CD14-positive monocyte (primary cell): Measurements from ENCODE around the gene TMEM247. TPM values are rescaled to one million over a fixed set of nuclear protein-coding genes. Genes with fewer than 3 reads are reported as not detected.
A peak's percentile ranks its signal among the peaks of the same experiment; 100 is the strongest.

ENCODE experiments used
- DNase-seq, 3 donors: peaks; one replicate each; pipeline ENCODE4 v3.0.0-alpha.2; 2011 to 2022
- H2AFZ ChIP-seq: 2 replicates; pipeline ENCODE4 v1.6.0; 2012; ENCODE audit warnings: mild to moderate bottlenecking, low read depth, low read length, inconsistent platforms; ENCODE audit not compliant: insufficient read depth, poor library complexity, severe bottlenecking
- H3K27ac ChIP-seq, 2 donors: 1 replicate in 1 of 2; 2 replicates in 1 of 2; pipeline ENCODE4 v1.5.1; 2012 to 2013; ENCODE audit warnings: low read length in 2 of 2, control low read depth in 1 of 2, inconsistent platforms in 1 of 2, low read depth in 1 of 2, mild to moderate bottlenecking in 1 of 2
- H3K27me3 ChIP-seq, 2 donors: one replicate each; pipeline versions ENCODE4 v1.6.0 to v1.6.1; 2011 to 2013; ENCODE audit warnings: low read length in 2 of 2; ENCODE audit not compliant: control insufficient read depth in 2 of 2, insufficient read depth in 2 of 2
- H3K36me3 ChIP-seq, 2 donors: replicated peaks in 1 of 2; 1 replicate in 1 of 2; 2 replicates in 1 of 2; pipeline versions ENCODE4 v1.5.1 to v1.6.1; 2012 to 2013; ENCODE audit warnings: low read length in 2 of 2, control low read depth in 1 of 2, inconsistent platforms in 1 of 2, mild to moderate bottlenecking in 1 of 2; ENCODE audit not compliant: insufficient read depth in 2 of 2, control insufficient read depth in 1 of 2
- H3K4me1 ChIP-seq, 2 donors: 1 replicate in 1 of 2; 2 replicates in 1 of 2; pipeline versions ENCODE4 v1.5.1 to v1.6.1; 2012 to 2013; ENCODE audit warnings: low read length in 2 of 2, control low read depth in 1 of 2, inconsistent platforms in 1 of 2, mild to moderate bottlenecking in 1 of 2, moderate library complexity in 1 of 2; ENCODE audit not compliant: insufficient read depth in 2 of 2, control insufficient read depth in 1 of 2
- H3K4me2 ChIP-seq: replicated peaks from 2 replicates; pipeline ENCODE3; 2012; ENCODE audit warnings: low read length, moderate library complexity, mild to moderate bottlenecking; ENCODE audit not compliant: poor library complexity, severe bottlenecking; ENCODE audit errors: extremely low read depth
- H3K4me3 ChIP-seq, 3 experiments: fragments of 200-600 bp in 1 of 3; sonication (generic) in 1 of 3; replicated peaks in 1 of 3; 1 replicate in 2 of 3; 2 replicates in 1 of 3; pipeline ENCODE4 v1.5.1; 2011 to 2013; ENCODE audit warnings: low read length in 3 of 3, mild to moderate bottlenecking in 3 of 3, control low read depth in 2 of 3, low read depth in 2 of 3, inconsistent platforms in 1 of 3, moderate library complexity in 1 of 3
- H3K79me2 ChIP-seq: 2 replicates; pipeline ENCODE4 v1.6.0; 2012; ENCODE audit warnings: mild to moderate bottlenecking, control low read depth, inconsistent platforms, low read length, moderate library complexity; ENCODE audit not compliant: insufficient read depth
- H3K9ac ChIP-seq: 2 replicates; pipeline ENCODE4 v1.6.0; 2017; ENCODE audit warnings: low read length, mild to moderate bottlenecking; ENCODE audit not compliant: insufficient read depth, poor library complexity, severe bottlenecking
- H3K9me3 ChIP-seq, 2 donors: replicated peaks in 1 of 2; 1 replicate in 1 of 2; 2 replicates in 1 of 2; pipeline versions ENCODE4 v1.5.1 to v1.6.1; 2012 to 2013; ENCODE audit warnings: low read length in 2 of 2, control low read depth in 1 of 2; ENCODE audit not compliant: control insufficient read depth in 1 of 2, insufficient read depth in 1 of 2
- H4K20me1 ChIP-seq: 2 replicates; pipeline ENCODE4 v1.6.0; 2012; ENCODE audit warnings: mild to moderate bottlenecking, low read length, control low read depth, moderate library complexity; ENCODE audit not compliant: insufficient read depth
- H3K27ac Mint-ChIP-seq, 7 donors: one replicate each; pipeline ENCODE4 v1.8.0; 2020; ENCODE audit warnings: mild to moderate bottlenecking in 7 of 7, mixed read lengths in 7 of 7, moderate library complexity in 6 of 7, inconsistent platforms in 2 of 7
- H3K27me3 Mint-ChIP-seq, 3 donors: one replicate each; pipeline ENCODE4 v1.8.0; 2021 to 2022; ENCODE audit warnings: low read depth in 3 of 3, mild to moderate bottlenecking in 3 of 3, mixed read lengths in 3 of 3, moderate library complexity in 3 of 3, inconsistent platforms in 1 of 3
- H3K36me3 Mint-ChIP-seq, 2 donors: one replicate each; pipeline ENCODE4 v1.8.0; 2020; ENCODE audit warnings: mixed read lengths in 2 of 2, inconsistent platforms in 1 of 2, mild to moderate bottlenecking in 1 of 2
- H3K4me1 Mint-ChIP-seq: one replicate; pipeline ENCODE4 v1.8.0; 2020; ENCODE audit warnings: mild to moderate bottlenecking, mixed read lengths
- H3K4me3 Mint-ChIP-seq, 2 donors: one replicate each; pipeline ENCODE4 v1.8.0; 2020; ENCODE audit warnings: mild to moderate bottlenecking in 2 of 2, mixed read lengths in 2 of 2, moderate library complexity in 1 of 2
- H3K9me3 Mint-ChIP-seq, 7 donors: one replicate each; pipeline ENCODE4 v1.8.0; 2020 to 2022; ENCODE audit warnings: mixed read lengths in 7 of 7, mild to moderate bottlenecking in 6 of 7, moderate library complexity in 6 of 7, inconsistent platforms in 2 of 7
- WGBS: methylation state at CpG from one replicate; pipeline ENCODE4 v1.1.5; 2013; ENCODE audit warnings: missing lambda C conversion rate; ENCODE audit not compliant: insufficient coverage; 5-methylcytosine and 5-hydroxymethylcytosine counted together
- intact Hi-C, 2 donors: fragments of 100-400 bp; cut with micrococcal nuclease; formaldehyde crosslinking; loops; one replicate each; pipeline versions ENCODE4 v1.15.0 to v1.15.1; 2023
- polyA plus RNA-seq, 3 donors: library from polyadenylated mRNA; depleted of rRNA in 1 of 3; unstranded in 2 of 3; stranded (reverse) in 1 of 3; fragments of 300-500 nt in 2 of 3; fragments of >200 nt in 1 of 3; fragmentation: Illumina TruSeq in 2 of 3; gene quantifications; 1 replicate in 2 of 3; 2 replicates in 1 of 3; pipeline ENCODE4 v1.2.3, GENCODE V29; 2012 to 2021
- TF ChIP-seq, protein P1 (sequence below): fragments of 200-600 bp; IDR thresholded peaks from one replicate; pipeline ENCODE4 v1.8.0; 2022; ENCODE audit warnings: antibody characterized with exemption, mild to moderate bottlenecking

TMEM247 gene
- polyA plus RNA-seq, 3 donors = not detected

DNA sequence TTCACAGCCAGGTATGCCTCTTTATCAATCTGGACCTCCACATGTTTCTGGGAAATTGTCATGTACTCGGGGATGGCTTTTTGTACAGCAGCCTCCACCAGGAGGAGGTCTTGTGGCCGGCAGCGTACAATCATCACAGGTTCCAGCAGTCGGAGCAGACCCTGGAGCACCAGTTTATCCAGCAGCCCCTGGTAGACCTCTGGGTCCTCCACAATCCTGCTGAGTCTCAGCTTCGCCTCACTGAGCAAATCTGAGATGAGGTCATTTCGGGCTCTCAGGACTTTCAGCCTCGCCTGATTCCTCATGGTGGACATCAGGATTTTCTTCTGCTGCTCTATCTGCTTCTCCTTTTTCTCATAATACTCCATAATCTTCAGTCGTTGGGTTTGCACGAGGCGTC, 32.8 kb downstream of the TMEM247 start:
- H2AFZ ChIP-seq = no peak overlapping the region
- H3K79me2 ChIP-seq = no peaks in the 10 kb centered on the region
- Mint-ChIP-seq H3K27ac (peak overlapping the region in 1 of 7 donors; percentile 30), H3K4me3 (no peak overlapping the region), H3K27me3 (peaks cover 0 to 3% (median 0%) of the 10 kb centered on the region in 3 donors), H3K9me3 (peaks cover 15 to 29% (median 21%) of the 10 kb centered on the region in 7 donors), H3K4me1 (peaks cover 10% of the 10 kb centered on the region), H3K36me3 (peaks cover 2 to 5% of the 10 kb centered on the region in 2 donors)
- H3K9me3 ChIP-seq = peaks cover 3 to 13% of the 10 kb centered on the region in 2 donors
- H3K9ac ChIP-seq = no peak overlapping the region
- H3K4me2 ChIP-seq = no peak overlapping the region
- WGBS = 95% methylated on average over 10 of the region's 10 CpGs
- no peak overlapping the region for H3K27ac ChIP-seq
- intact Hi-C loops = no loop called here
- DNase-seq = no peak
- no peaks in the 10 kb centered on the region for H3K36me3 ChIP-seq
- TF ChIP-seq, protein P1, sequence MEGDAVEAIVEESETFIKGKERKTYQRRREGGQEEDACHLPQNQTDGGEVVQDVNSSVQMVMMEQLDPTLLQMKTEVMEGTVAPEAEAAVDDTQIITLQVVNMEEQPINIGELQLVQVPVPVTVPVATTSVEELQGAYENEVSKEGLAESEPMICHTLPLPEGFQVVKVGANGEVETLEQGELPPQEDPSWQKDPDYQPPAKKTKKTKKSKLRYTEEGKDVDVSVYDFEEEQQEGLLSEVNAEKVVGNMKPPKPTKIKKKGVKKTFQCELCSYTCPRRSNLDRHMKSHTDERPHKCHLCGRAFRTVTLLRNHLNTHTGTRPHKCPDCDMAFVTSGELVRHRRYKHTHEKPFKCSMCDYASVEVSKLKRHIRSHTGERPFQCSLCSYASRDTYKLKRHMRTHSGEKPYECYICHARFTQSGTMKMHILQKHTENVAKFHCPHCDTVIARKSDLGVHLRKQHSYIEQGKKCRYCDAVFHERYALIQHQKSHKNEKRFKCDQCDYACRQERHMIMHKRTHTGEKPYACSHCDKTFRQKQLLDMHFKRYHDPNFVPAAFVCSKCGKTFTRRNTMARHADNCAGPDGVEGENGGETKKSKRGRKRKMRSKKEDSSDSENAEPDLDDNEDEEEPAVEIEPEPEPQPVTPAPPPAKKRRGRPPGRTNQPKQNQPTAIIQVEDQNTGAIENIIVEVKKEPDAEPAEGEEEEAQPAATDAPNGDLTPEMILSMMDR = no peak
- no peaks in the 10 kb centered on the region for H3K27me3 ChIP-seq
- H4K20me1 ChIP-seq = no peaks in the 10 kb centered on the region
- no peak overlapping the region for H3K4me3 ChIP-seq
- H3K4me1 ChIP-seq = peaks cover 12 to 13% of the 10 kb centered on the region in 2 donors

DNA sequence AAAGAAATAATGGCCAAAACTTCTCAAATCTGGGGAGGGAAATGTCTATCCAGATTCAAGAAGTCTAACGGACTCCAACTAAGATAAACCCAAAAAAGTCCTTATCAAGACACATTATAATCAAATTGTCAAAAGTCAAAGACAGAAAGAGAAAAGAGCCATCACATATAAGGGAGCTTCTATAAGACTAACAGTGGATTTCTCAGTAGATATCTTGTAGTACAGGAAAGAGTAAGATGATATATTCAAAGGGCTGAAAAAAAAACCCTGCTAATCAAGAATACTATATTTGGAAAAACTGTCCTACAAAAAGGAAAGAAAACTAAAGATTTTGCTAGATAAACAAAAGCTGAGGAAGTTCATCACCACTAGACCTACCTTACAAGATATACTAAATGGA, 35.4 kb downstream of the TMEM247 start:
- H3K9me3 Mint-ChIP-seq = peaks cover 15 to 29% (median 21%) of the 10 kb centered on the region in 7 donors
- Histone ChIP-seq H3K9ac (no peak overlapping the region), H3K4me1 (peaks cover 12% of the 10 kb centered on the region in 2 donors), H3K36me3 (no peaks in the 10 kb centered on the region), H3K27me3 (no peaks in the 10 kb centered on the region), H3K4me2 (no peak overlapping the region), H4K20me1 (no peaks in the 10 kb centered on the region), H3K9me3 (peaks cover 3 to 13% of the 10 kb centered on the region in 2 donors), H3K4me3 (no peak overlapping the region), H3K79me2 (no peaks in the 10 kb centered on the region), H3K27ac (no peak overlapping the region), H2AFZ (no peak overlapping the region)
- peaks cover 10% of the 10 kb centered on the region for H3K4me1 Mint-ChIP-seq
- peaks cover 0 to 3% (median 0%) of the 10 kb centered on the region in 3 donors for H3K27me3 Mint-ChIP-seq
- DNase-seq = no peak
- H3K36me3 Mint-ChIP-seq = no peaks in the 10 kb centered on the region
- WGBS = no CpG with 5 or more reads among the region's 1 CpG
- no peak overlapping the region for H3K4me3 Mint-ChIP-seq
- TF ChIP-seq, protein P1 = no peak
- intact Hi-C loops = no loop called here
- no peak overlapping the region for H3K27ac Mint-ChIP-seq
